ENCODE results near the gene DAGLB. TPM values are rescaled to one million over a fixed set of nuclear protein-coding genes. Genes with fewer than 3 reads are reported as not detected.

Gene DAGLB
- total and polyA plus RNA-seq, 10 donors: 7.2 to 35.1 (median 24.6) TPM

GRCh38 chr7:6487184-6487545 lies 39.4 kb upstream of the DAGLB start:
- no peak for TF ChIP-seq CTCF (IDR thresholded peaks at IDR 0.05 in 8 of 11, conservative IDR thresholded peaks at IDR 0.05 in 3 of 11)
- no peak for TF ChIP-seq POLR2A (IDR thresholded peaks at IDR 0.05)
- no peak for TF ChIP-seq POLR2AphosphoS5 (IDR thresholded peaks at IDR 0.05)
- intact Hi-C loops (cut with DNase I; ENCODE audit: low total_unique reads): no loop called here
- peaks cover 0 to 8% (median 2%) of the 10 kb centered on the region in 8 donors for H3K9me3 ChIP-seq
- H3K27me3 ChIP-seq (replicated peaks in 1 of 7): no peaks in the 10 kb centered on the region
- no peak for DNase-seq
- no peaks in the 10 kb centered on the region for H3K36me3 ChIP-seq
- WGBS, 5 donors: 78 to 98% (median 95%) methylated on average over 2 to 4 of the region's 4 CpGs
- H3K27ac ChIP-seq: no peak overlapping the region
- H3K4me1 ChIP-seq: peaks cover 8 to 22% (median 18%) of the 10 kb centered on the region in 6 donors
- H3K4me3 ChIP-seq: no peak overlapping the region

GRCh38 chr7:6486438-6487183 lies 38.9 kb upstream of the DAGLB start:
- 93 to 97% (median 95%) methylated on average over 18 to 19 of the region's 19 CpGs for WGBS, 5 donors

GRCh38 chr7:6482743-6483119 lies 35.0 kb upstream of the DAGLB start:
- Histone ChIP-seq H3K36me3 (peaks cover 0 to 26% (median 2%) of the 10 kb centered on the region in 6 donors), H3K4me1 (peaks cover 26 to 66% (median 62%) of the 10 kb centered on the region in 6 donors), H3K4me3 (peak overlapping the region; percentile 85 to 99 (median 97)), H3K9me3 (no peaks in the 10 kb centered on the region), H3K27ac (peak overlapping the region in 7 of 8 donors; percentile 88 to 97 (median 94)), H3K27me3 (replicated peaks in 1 of 7) (no peaks in the 10 kb centered on the region)
- no peak for DNase-seq
- TF ChIP-seq CTCF (IDR thresholded peaks at IDR 0.05 in 8 of 11, conservative IDR thresholded peaks at IDR 0.05 in 3 of 11) (no peak), POLR2AphosphoS5 (IDR thresholded peaks at IDR 0.05) (no peak)
- intact Hi-C loops (cut with DNase I; ENCODE audit: low total_unique reads): no loop called here
- 32 to 40% (median 36%) methylated on average over 6 of the region's 6 CpGs for WGBS, 5 donors

More at GRCh38 chr7:6486438-6487183, 38.9 kb upstream of the DAGLB start:
- no peak for DNase-seq
- Histone ChIP-seq H3K9me3 (peaks cover 0 to 8% (median 2%) of the 10 kb centered on the region in 8 donors), H3K4me1 (peaks cover 8 to 28% (median 24%) of the 10 kb centered on the region in 6 donors), H3K36me3 (peaks cover 0 to 2% (median 0%) of the 10 kb centered on the region in 6 donors), H3K27ac (no peak overlapping the region), H3K4me3 (no peak overlapping the region), H3K27me3 (replicated peaks in 1 of 7) (no peaks in the 10 kb centered on the region)
- intact Hi-C loops (cut with DNase I; ENCODE audit: low total_unique reads): no loop called here
- TF ChIP-seq POLR2AphosphoS5 (IDR thresholded peaks at IDR 0.05) (no peak), POLR2A (IDR thresholded peaks at IDR 0.05) (no peak), CTCF (IDR thresholded peaks at IDR 0.05 in 8 of 11, conservative IDR thresholded peaks at IDR 0.05 in 3 of 11) (no peak)

- Histone ChIP-seq H3K27ac (peak overlapping the region in 1 of 8 donors; percentile 94), H3K4me3 (peak overlapping the region in 4 of 8 donors; percentile 96 to 99 (median 98)), H3K4me1 (peaks cover 26 to 71% (median 63%) of the 10 kb centered on the region in 6 donors), H3K9me3 (no peaks in the 10 kb centered on the region), H3K36me3 (peaks cover 0 to 26% (median 2%) of the 10 kb centered on the region in 6 donors), H3K27me3 (replicated peaks in 1 of 7) (no peaks in the 10 kb centered on the region)
- TF ChIP-seq CTCF (IDR thresholded peaks at IDR 0.05 in 8 of 11, conservative IDR thresholded peaks at IDR 0.05 in 3 of 11): no peak
- no peak for TF ChIP-seq POLR2AphosphoS5 (IDR thresholded peaks at IDR 0.05)
- no peak for TF ChIP-seq POLR2A (IDR thresholded peaks at IDR 0.05)
- intact Hi-C loops (cut with DNase I; ENCODE audit: low total_unique reads): no loop called here
- 74 to 88% (median 80%) methylated on average over 4 of the region's 4 CpGs for WGBS, 5 donors
- no peak for DNase-seq
These were observed 34.6 kb upstream of the DAGLB start for GRCh38 chr7:6482307-6482706.
